ENCODE results near the gene HELB. TPM values are rescaled to one million over a fixed set of nuclear protein-coding genes. Genes with fewer than 3 reads are reported as not detected.

The HELB gene
- polyA plus RNA-seq, 2 of the 4 experiments (the other 2 are of a cell fraction), result 1.1 to 5.6 TPM

DNA sequence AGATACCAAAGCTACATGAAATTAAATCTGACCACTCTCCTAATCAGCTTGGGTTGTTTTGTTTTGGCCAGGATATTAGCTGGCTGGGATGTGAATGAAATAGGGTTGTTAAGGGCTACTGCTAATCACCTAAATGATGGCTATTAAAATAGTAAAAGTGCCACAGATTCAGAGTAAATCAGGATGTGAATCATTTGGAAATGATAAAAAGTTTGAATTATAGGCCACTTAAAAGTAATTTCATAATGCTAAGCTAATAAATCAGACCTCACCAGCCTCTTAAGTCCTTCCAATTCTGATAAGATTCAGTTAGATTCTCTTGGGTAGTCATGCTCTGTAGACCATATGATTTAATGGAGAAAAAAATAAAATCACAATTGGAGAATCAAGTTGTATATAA, 12.0 kb downstream of the HELB start:
- Histone ChIP-seq H3K4me2 (no peak overlapping the region), H3K27ac (no peak overlapping the region), H3K9me3 (no peaks in the 10 kb centered on the region), H3K4me3 (no peak overlapping the region), H3K4me1 (no peaks in the 10 kb centered on the region)
- DNase-seq (ENCODE audit: low read depth in 1 of 2, low spot score in 1 of 2), result no peak
- ChIA-PET CTCF (interaction anchor here (1.2 kb wide), 1 partner anchor 11 kb away, joined by 5 read pairs; no protein-coding TSS in a partner anchor), POLR2A (no interaction called here)
- FAIRE-seq, result no peak
- no peak for ATAC-seq
- TF ChIP-seq RFX5 (IDR thresholded peaks at IDR 0.05), result no peak
- TF ChIP-seq CBX2 (IDR thresholded peaks at IDR 0.05; ENCODE audit: borderline replicate concordance, low read depth), result no peak
- TF ChIP-seq, protein P1, sequence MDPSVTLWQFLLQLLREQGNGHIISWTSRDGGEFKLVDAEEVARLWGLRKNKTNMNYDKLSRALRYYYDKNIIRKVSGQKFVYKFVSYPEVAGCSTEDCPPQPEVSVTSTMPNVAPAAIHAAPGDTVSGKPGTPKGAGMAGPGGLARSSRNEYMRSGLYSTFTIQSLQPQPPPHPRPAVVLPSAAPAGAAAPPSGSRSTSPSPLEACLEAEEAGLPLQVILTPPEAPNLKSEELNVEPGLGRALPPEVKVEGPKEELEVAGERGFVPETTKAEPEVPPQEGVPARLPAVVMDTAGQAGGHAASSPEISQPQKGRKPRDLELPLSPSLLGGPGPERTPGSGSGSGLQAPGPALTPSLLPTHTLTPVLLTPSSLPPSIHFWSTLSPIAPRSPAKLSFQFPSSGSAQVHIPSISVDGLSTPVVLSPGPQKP (IDR thresholded peaks at IDR 0.05; ENCODE audit: low read depth, low read length), result no peak

DNA sequence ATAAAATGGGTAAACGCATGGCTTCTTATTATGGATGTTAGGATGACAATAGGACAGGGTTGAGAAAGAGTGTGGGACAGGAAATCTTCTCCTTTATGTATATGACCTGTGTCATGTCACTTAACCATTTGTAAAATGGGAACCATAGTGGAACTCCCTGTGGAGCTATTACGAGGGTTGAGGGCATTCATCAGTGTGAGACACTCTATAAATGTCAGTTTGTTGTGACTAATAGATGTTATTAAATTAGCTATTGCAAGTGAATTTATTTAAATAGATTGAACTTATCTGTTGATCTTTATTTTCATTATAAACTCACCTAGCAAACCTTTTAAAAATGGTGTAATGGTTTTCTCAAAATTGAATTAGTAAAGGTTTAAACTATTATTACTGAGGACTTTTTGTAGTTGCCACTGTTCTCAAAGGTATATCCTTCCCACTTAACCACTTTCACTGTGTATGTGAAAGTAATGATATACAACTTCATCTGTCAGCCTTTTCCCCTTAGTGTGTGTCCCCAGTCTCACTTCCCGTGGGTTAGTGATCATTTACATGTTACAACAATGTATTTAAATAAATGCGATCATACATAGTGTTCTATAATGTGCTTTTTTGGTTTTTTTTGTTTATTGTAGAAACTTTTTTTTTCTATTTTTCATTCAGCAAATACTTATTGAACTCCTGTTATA, 17.1 kb downstream of the HELB start:
- POLR2A ChIA-PET, result no interaction called here

DNA sequence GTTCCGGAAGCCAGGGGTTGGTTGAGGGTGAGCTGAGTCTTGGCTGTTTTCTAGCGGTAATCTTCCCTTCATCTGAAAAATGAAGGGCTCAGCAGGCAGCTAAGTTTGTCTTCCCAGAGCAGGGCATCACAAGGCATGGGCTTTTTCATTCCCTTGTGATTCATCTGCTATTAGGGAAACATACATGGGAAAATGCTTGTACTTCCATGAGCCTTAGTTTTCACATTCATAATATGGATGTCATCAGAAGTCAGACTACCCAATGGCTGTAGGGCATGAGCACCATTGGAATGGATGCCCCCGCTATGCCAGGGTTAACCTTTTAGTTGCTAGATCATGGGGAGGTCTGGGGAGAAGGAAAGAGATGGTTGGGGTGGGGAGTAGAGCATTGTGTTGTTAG, 18.7 kb downstream of the HELB start:
- no peak for DNase-seq (ENCODE audit: low read depth in 1 of 2, low spot score in 1 of 2)
- POLR2A ChIA-PET, result no interaction called here
- 90% methylated on average over 3 of the region's 3 CpGs for WGBS (ENCODE audit: missing lambda C conversion rate)
- H3K9me3 ChIP-seq, result no peaks in the 10 kb centered on the region
- ATAC-seq, result no peak
- no peak overlapping the region for H3K27ac ChIP-seq
- FAIRE-seq, result no peak
- CTCF ChIA-PET, result no interaction called here
- no peak overlapping the region for H3K4me2 ChIP-seq
- no peak overlapping the region for H3K4me3 ChIP-seq
- TF ChIP-seq SMC3 (IDR thresholded peaks at IDR 0.05), result no peak
- no peak for TF ChIP-seq HOXB13 (CRISPR knock-in tag; IDR thresholded peaks at IDR 0.05; ENCODE audit: low read depth)
- TF ChIP-seq KDM1A (IDR thresholded peaks at IDR 0.05; ENCODE audit: low read depth), result no peak
- no peak for TF ChIP-seq SREBF2 (IDR thresholded peaks at IDR 0.05)
- no peak for TF ChIP-seq EP300 (IDR thresholded peaks at IDR 0.05)
- no peak for TF ChIP-seq CHD4 (IDR thresholded peaks at IDR 0.05; ENCODE audit: borderline replicate concordance)
- no peak for TF ChIP-seq ZNF302 (CRISPR knock-in tag; IDR thresholded peaks at IDR 0.05)
- TF ChIP-seq ZSCAN20 (CRISPR knock-in tag; IDR thresholded peaks at IDR 0.05), result no peak
- TF ChIP-seq, protein P2, sequence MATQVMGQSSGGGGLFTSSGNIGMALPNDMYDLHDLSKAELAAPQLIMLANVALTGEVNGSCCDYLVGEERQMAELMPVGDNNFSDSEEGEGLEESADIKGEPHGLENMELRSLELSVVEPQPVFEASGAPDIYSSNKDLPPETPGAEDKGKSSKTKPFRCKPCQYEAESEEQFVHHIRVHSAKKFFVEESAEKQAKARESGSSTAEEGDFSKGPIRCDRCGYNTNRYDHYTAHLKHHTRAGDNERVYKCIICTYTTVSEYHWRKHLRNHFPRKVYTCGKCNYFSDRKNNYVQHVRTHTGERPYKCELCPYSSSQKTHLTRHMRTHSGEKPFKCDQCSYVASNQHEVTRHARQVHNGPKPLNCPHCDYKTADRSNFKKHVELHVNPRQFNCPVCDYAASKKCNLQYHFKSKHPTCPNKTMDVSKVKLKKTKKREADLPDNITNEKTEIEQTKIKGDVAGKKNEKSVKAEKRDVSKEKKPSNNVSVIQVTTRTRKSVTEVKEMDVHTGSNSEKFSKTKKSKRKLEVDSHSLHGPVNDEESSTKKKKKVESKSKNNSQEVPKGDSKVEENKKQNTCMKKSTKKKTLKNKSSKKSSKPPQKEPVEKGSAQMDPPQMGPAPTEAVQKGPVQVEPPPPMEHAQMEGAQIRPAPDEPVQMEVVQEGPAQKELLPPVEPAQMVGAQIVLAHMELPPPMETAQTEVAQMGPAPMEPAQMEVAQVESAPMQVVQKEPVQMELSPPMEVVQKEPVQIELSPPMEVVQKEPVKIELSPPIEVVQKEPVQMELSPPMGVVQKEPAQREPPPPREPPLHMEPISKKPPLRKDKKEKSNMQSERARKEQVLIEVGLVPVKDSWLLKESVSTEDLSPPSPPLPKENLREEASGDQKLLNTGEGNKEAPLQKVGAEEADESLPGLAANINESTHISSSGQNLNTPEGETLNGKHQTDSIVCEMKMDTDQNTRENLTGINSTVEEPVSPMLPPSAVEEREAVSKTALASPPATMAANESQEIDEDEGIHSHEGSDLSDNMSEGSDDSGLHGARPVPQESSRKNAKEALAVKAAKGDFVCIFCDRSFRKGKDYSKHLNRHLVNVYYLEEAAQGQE (IDR thresholded peaks at IDR 0.05), result no peak
- no peaks in the 10 kb centered on the region for H3K4me1 ChIP-seq

More for the DNA sequence above, 17.1 kb downstream of the HELB start:
- Histone ChIP-seq H3K4me1 (no peaks in the 10 kb centered on the region), H3K4me2 (no peak overlapping the region), H3K4me3 (no peak overlapping the region), H3K27ac (no peak overlapping the region), H3K9me3 (no peaks in the 10 kb centered on the region)
- TF ChIP-seq CEBPB (IDR thresholded peaks at IDR 0.05), result no peak
- DNase-seq (ENCODE audit: low read depth in 1 of 2, low spot score in 1 of 2), result no peak
- CTCF ChIA-PET, result no interaction called here
- peak; percentile 63 for FAIRE-seq
- WGBS (ENCODE audit: missing lambda C conversion rate), result 62% methylated on average over 4 of the region's 4 CpGs
- no peak for ATAC-seq

DNA sequence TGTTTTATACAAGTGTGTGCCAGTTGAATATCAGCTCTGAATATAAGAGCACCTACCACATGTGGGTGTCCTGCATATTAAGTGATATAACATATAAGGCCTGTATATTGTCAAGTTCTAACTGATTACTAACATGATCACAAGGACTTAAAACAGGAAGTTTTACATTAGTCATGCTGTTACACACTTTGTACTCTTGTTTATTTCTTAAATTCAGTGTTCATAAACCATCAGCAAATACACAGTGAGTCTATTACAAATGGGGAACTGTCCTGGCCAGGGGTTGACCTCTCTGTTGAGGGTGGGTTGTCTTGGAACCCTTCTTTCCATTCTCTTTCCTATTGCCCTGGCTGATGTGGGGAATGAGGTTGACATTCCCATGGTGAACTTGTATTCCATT, 19.1 kb downstream of the HELB start:
- FAIRE-seq, result no peak
- no peaks in the 10 kb centered on the region for H3K9me3 ChIP-seq
- ChIA-PET POLR2A (no interaction called here), CTCF (no interaction called here)
- no peak overlapping the region for H3K4me2 ChIP-seq
- H3K4me1 ChIP-seq, result no peaks in the 10 kb centered on the region
- no peak overlapping the region for H3K27ac ChIP-seq
- DNase-seq (ENCODE audit: low read depth in 1 of 2, low spot score in 1 of 2), result no peak
- no peak overlapping the region for H3K4me3 ChIP-seq
- no peak for ATAC-seq
- TF ChIP-seq, protein P3, sequence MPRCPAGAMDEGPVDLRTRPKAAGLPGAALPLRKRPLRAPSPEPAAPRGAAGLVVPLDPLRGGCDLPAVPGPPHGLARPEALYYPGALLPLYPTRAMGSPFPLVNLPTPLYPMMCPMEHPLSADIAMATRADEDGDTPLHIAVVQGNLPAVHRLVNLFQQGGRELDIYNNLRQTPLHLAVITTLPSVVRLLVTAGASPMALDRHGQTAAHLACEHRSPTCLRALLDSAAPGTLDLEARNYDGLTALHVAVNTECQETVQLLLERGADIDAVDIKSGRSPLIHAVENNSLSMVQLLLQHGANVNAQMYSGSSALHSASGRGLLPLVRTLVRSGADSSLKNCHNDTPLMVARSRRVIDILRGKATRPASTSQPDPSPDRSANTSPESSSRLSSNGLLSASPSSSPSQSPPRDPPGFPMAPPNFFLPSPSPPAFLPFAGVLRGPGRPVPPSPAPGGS (IDR thresholded peaks at IDR 0.05), result no peak
- TF ChIP-seq CHD4 (IDR thresholded peaks at IDR 0.05; ENCODE audit: borderline replicate concordance), result no peak
- TF ChIP-seq EHF (CRISPR knock-in tag; IDR thresholded peaks at IDR 0.05), result no peak
- no peak for TF ChIP-seq CBX2 (IDR thresholded peaks at IDR 0.05; ENCODE audit: borderline replicate concordance, low read depth)
- no peak for TF ChIP-seq KDM1A (IDR thresholded peaks at IDR 0.05; ENCODE audit: low read depth)
- TF ChIP-seq, protein P4, sequence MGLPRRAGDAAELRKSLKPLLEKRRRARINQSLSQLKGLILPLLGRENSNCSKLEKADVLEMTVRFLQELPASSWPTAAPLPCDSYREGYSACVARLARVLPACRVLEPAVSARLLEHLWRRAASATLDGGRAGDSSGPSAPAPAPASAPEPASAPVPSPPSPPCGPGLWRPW (IDR thresholded peaks at IDR 0.05), result no peak
- no peak for TF ChIP-seq RFX5 (IDR thresholded peaks at IDR 0.05)
- TF ChIP-seq CBX8 (IDR thresholded peaks at IDR 0.05), result no peak
- no peak for TF ChIP-seq FOXS1 (CRISPR knock-in tag; IDR thresholded peaks at IDR 0.05)
- no peak for TF ChIP-seq BHLHE40 (IDR thresholded peaks at IDR 0.05; ENCODE audit: low read depth, low read length)
- TF ChIP-seq, protein P5, sequence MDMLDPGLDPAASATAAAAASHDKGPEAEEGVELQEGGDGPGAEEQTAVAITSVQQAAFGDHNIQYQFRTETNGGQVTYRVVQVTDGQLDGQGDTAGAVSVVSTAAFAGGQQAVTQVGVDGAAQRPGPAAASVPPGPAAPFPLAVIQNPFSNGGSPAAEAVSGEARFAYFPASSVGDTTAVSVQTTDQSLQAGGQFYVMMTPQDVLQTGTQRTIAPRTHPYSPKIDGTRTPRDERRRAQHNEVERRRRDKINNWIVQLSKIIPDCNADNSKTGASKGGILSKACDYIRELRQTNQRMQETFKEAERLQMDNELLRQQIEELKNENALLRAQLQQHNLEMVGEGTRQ (IDR thresholded peaks at IDR 0.05), result no peak
- no peak for TF ChIP-seq HOXB5 (CRISPR knock-in tag; IDR thresholded peaks at IDR 0.05)
- TF ChIP-seq RAD21 (conservative IDR thresholded peaks at IDR 0.05 in 1 of 2, IDR thresholded peaks at IDR 0.05 in 1 of 2), result no peak
